PC-3 (cell line): ENCODE measurements around the gene C16orf54. TPM values are rescaled to one million over a fixed set of nuclear protein-coding genes. Genes with fewer than 3 reads are reported as not detected.
"Not testable (repeated sequence)": the region's sequence is repeated elsewhere in the genome, so short reads cannot be mapped to it uniquely, and the experiment has no call there.

Experiments used
- ATAC-seq: fragments of 200-7000 bp; cut with Tn5 transposase; 2 replicates; pipeline ENCODE4 v1.9.1; 2020; ENCODE audit warnings: mild to moderate bottlenecking, moderate library complexity
- BruUV-seq: library from RNA; stranded (reverse); fragments of 400-500 nt; replicated peaks from 2 replicates; lab custom pipeline; 2021; lab: Mats Ljungman, UMichigan
- CTCF ChIA-PET: fragments of 300-600 bp; sonication (Branson Sonifier 250); formaldehyde crosslinking; loops from one replicate; lab custom pipeline; 2022; ENCODE audit warnings: antibody characterized with exemption; lab: Charles Lee
- POLR2A ChIA-PET: fragments of 300-600 bp; sonication (Branson Sonifier 250); formaldehyde crosslinking; loops from one replicate; lab custom pipeline; 2022; ENCODE audit warnings: antibody characterized with exemption; ENCODE audit not compliant: unreplicated experiment; lab: Charles Lee
- DNase-seq: peaks from one replicate; pipeline ENCODE4 v3.0.0-alpha.2; 2015
- H2AFZ ChIP-seq: fragments of 300-600 bp; sonication (generic); 2 replicates; pipeline ENCODE4 v1.6.0; 2016; ENCODE audit warnings: antibody characterized with exemption, low read length
- H3F3A ChIP-seq: fragments of 300-600 bp; sonication (generic); one replicate; pipeline ENCODE4 v1.6.0; 2017; ENCODE audit warnings: antibody characterized with exemption, low read length, control low read depth, mild to moderate bottlenecking; ENCODE audit not compliant: unreplicated experiment
- H3K27ac ChIP-seq: fragments of 300-600 bp; sonication (generic); 2 replicates; pipeline ENCODE4 v1.5.1; 2016; ENCODE audit warnings: mild to moderate bottlenecking, low read length
- H3K27me3 ChIP-seq: fragments of 300-600 bp; sonication (generic); 2 replicates; pipeline ENCODE4 v1.6.1; 2016; ENCODE audit warnings: low read length, mixed read lengths
- H3K36me3 ChIP-seq: fragments of 300-600 bp; sonication (generic); 2 replicates; pipeline ENCODE4 v1.6.1; 2016; ENCODE audit warnings: low read depth, mixed run types, low read length, mixed read lengths
- H3K4me1 ChIP-seq: fragments of 300-600 bp; sonication (generic); 2 replicates; pipeline ENCODE4 v1.5.1; 2016; ENCODE audit warnings: low read length; ENCODE audit not compliant: insufficient read depth
- H3K4me2 ChIP-seq: fragments of 300-600 bp; sonication (generic); 2 replicates; pipeline ENCODE4 v1.6.0; 2016; ENCODE audit warnings: low read length
- H3K4me3 ChIP-seq: fragments of 300-600 bp; sonication (generic); 2 replicates; pipeline ENCODE4 v1.5.1; 2016; ENCODE audit warnings: mild to moderate bottlenecking, low read length, mixed read lengths
- H3K79me2 ChIP-seq: fragments of 300-600 bp; sonication (generic); 2 replicates; pipeline ENCODE4 v1.6.1; 2017; ENCODE audit warnings: low read length, mixed read lengths
- H3K9ac ChIP-seq: fragments of 300-600 bp; sonication (generic); 2 replicates; pipeline ENCODE4 v1.6.0; 2016; ENCODE audit warnings: mild to moderate bottlenecking, low read length
- H3K9me2 ChIP-seq: fragments of 300-600 bp; sonication (generic); replicated peaks from 2 replicates; pipeline ENCODE4 v1.6.1; 2016; ENCODE audit warnings: mixed run types, low read length, mixed read lengths
- H3K9me3 ChIP-seq: fragments of 300-600 bp; sonication (generic); 2 replicates; pipeline ENCODE4 v1.6.1; 2016; ENCODE audit warnings: low read length, mixed read lengths
- H4K20me1 ChIP-seq: fragments of 300-600 bp; sonication (generic); 2 replicates; pipeline ENCODE4 v1.6.1; 2016; ENCODE audit warnings: low read length, mixed read lengths
- EZH2 ChIP-seq: fragments of 300-600 bp; sonication (generic); IDR thresholded peaks from one replicate; pipeline ENCODE4 v1.6.1; 2017; ENCODE audit warnings: antibody characterized with exemption, mild to moderate bottlenecking, low read length; ENCODE audit not compliant: unreplicated experiment
- EZH2phosphoT487 ChIP-seq: fragments of 300-600 bp; sonication (generic); IDR thresholded peaks from 2 replicates; pipeline ENCODE4 v1.6.1; 2018; ENCODE audit warnings: mild to moderate bottlenecking, antibody characterized with exemption, low read length, borderline replicate concordance
- intact Hi-C: fragments of 100-400 bp; cut with micrococcal nuclease; formaldehyde crosslinking; loops from 2 replicates; pipeline ENCODE4 v1.9.0; 2023
- total RNA-seq: library from RNA; depleted of rRNA; stranded (reverse); fragments of >200 nt; gene quantifications from 2 replicates; pipeline ENCODE4 v1.2.3, GENCODE V29; 2014
- TF ChIP-seq, protein P1 (sequence below): fragments of 300-600 bp; sonication (generic); conservative IDR thresholded peaks from 2 replicates; pipeline ENCODE4 v1.5.1; 2017; ENCODE audit warnings: antibody characterized with exemption, low read depth, mild to moderate bottlenecking, low read length

Gene C16orf54
- total RNA-seq, 1 experiment from 2014 or later, result not detected

DNA sequence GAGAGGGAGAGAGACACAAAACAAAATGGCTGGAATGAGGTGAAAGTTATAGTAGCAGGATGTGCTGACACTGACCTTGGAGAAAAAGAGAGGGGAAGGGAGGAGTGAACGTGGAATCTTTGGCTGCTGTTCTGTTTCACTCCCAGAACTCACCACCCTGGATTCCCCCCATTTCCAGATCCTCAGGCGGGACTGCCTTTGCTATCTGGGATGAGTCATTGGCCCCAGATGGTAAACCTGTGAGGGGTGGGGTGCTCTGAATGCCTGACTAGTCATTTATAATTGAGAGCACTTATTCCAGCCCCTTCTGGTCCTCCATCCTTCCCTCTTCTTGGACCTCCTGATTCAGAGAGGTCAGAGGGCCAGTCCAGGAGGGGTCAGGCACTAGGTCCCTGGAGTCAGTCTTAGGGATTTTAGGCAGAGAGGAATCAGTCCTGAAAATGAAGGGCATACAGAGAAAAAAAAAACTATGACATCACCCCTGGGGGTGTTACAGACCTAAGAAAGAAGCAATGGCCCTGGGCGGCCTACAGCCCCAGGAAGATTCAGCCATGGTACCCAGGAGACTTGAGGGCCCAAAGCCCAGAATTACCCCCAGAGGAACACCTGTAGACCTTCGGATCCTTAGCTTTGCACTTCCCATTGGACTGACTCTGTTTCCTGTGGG is 30.1 kb upstream of the C16orf54 start:
- no peaks in the 10 kb centered on the region for H3K79me2 ChIP-seq
- DNase-seq (peak; percentile 52), ATAC-seq (no peak)
- TF ChIP-seq EZH2 (no peak), EZH2phosphoT487 (no peak)
- TF ChIP-seq, protein P1, sequence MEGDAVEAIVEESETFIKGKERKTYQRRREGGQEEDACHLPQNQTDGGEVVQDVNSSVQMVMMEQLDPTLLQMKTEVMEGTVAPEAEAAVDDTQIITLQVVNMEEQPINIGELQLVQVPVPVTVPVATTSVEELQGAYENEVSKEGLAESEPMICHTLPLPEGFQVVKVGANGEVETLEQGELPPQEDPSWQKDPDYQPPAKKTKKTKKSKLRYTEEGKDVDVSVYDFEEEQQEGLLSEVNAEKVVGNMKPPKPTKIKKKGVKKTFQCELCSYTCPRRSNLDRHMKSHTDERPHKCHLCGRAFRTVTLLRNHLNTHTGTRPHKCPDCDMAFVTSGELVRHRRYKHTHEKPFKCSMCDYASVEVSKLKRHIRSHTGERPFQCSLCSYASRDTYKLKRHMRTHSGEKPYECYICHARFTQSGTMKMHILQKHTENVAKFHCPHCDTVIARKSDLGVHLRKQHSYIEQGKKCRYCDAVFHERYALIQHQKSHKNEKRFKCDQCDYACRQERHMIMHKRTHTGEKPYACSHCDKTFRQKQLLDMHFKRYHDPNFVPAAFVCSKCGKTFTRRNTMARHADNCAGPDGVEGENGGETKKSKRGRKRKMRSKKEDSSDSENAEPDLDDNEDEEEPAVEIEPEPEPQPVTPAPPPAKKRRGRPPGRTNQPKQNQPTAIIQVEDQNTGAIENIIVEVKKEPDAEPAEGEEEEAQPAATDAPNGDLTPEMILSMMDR, result no peak
- intact Hi-C loops, result no loop called here
- no peak overlapping the region for H3K9ac ChIP-seq
- peaks cover 5% of the 10 kb centered on the region; the same call in 1 of the 2 replicates for H3K4me1 ChIP-seq
- no peaks in the 10 kb centered on the region for H3K36me3 ChIP-seq
- no peak overlapping the region for H3K4me2 ChIP-seq
- ChIA-PET POLR2A (no interaction called here), CTCF (no interaction called here)
- H2AFZ ChIP-seq, result peak overlapping the region; percentile 45; the same call in 1 of the 2 replicates
- no TSS peak for BruUV-seq
- H3F3A ChIP-seq, result no peaks in the 10 kb centered on the region
- no peaks in the 10 kb centered on the region for H3K9me3 ChIP-seq
- H3K27me3 ChIP-seq, result no peaks in the 10 kb centered on the region
- no peak overlapping the region for H3K27ac ChIP-seq
- no peaks in the 10 kb centered on the region for H3K9me2 ChIP-seq
- H3K4me3 ChIP-seq, result no peak overlapping the region
- no peaks in the 10 kb centered on the region for H4K20me1 ChIP-seq

DNA sequence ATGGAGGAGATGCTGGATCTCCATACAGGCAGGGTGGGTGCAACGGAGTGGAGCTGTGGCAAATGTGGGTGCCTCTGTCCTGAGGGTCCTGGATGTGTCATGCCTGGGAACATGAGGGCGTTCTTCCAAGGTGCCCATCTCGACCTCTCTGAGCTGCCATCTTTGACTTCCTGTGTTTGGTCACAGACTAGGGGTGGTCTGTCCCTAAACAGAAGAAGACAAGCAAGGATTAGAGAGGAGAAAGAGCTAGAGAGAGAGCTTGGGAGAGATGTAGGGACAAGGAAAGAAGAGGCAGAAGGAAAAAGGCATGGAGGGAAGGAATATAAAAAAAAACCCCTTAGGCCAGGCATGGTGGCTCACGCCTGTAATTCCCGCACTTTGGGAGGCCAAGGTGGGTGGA is 28.9 kb upstream of the C16orf54 start:
- Histone ChIP-seq H3K9ac (no peak overlapping the region), H3K27ac (no peak overlapping the region), H3K9me3 (no peaks in the 10 kb centered on the region), H3K4me3 (no peak overlapping the region), H3F3A (no peaks in the 10 kb centered on the region), H4K20me1 (no peaks in the 10 kb centered on the region), H3K79me2 (no peaks in the 10 kb centered on the region), H2AFZ (no peak overlapping the region), H3K4me1 (peaks cover 5% of the 10 kb centered on the region; the same call in 1 of the 2 replicates), H3K9me2 (no peaks in the 10 kb centered on the region), H3K4me2 (no peak overlapping the region), H3K36me3 (no peaks in the 10 kb centered on the region), H3K27me3 (no peaks in the 10 kb centered on the region)
- no peak for DNase-seq
- no TSS peak for BruUV-seq
- no peak for ATAC-seq
- CTCF ChIA-PET, result no interaction called here
- TF ChIP-seq EZH2phosphoT487 (no peak), EZH2 (no peak)
- TF ChIP-seq, protein P1, result no peak
- intact Hi-C loops, result no loop called here
- POLR2A ChIA-PET, result no interaction called here

DNA sequence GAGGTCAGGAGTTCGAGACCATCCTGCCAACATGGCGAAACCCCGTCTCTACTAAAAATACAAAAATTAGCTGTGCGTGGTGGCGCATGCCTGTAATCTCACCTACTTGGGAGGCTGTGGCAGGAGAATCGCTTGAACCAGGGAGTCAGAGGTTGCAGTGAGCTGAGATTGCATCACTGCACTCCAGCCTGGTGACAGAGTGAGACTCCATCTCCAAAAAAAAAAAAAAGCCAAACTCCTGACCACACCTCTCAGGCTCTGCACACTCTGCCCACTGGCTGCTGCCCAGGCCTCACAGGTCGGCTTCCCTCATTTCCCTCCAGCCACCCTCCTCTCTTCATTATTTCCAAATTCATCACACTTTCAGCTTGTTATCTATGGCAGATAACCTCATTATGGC is 26.5 kb upstream of the C16orf54 start:
- POLR2A ChIA-PET, intact Hi-C loops, H2AFZ ChIP-seq, H3K9ac ChIP-seq, H4K20me1 ChIP-seq, H3K4me3 ChIP-seq, H3F3A ChIP-seq, BruUV-seq, DNase-seq, H3K36me3 ChIP-seq, H3K27ac ChIP-seq, H3K9me2 ChIP-seq, H3K79me2 ChIP-seq, CTCF ChIA-PET, H3K9me3 ChIP-seq, H3K4me2 ChIP-seq, ATAC-seq, H3K27me3 ChIP-seq, H3K4me1 ChIP-seq: not testable (repeated sequence)
